Effector CD8-positive, alpha-beta T cell (primary cell): ENCODE data around the gene PRICKLE2.

ENCODE experiments used
- DNase-seq: peaks from one replicate; lab custom pipeline; 2025; lab: John Stamatoyannopoulos, UW
- total RNA-seq, 4 experiments: gene quantifications; one replicate each; lab custom pipeline; 2026; lab: John Stamatoyannopoulos, UW

PRICKLE2 gene
- 0 to 0.62 (median 0) reads per million in 4 experiments for total RNA-seq

GRCh38 chr3:64224826-64225610, at the start of gene PRICKLE2:
TSS of gene PRICKLE2 (minus strand) at chr3:64225466. CDS start at chr3:64198927, 26,539 bp downstream.
- DNase-seq: no peak

GRCh38 chr3:64272842-64273241, 47.6 kb upstream of the PRICKLE2 start:
- no peak for DNase-seq

DNA sequence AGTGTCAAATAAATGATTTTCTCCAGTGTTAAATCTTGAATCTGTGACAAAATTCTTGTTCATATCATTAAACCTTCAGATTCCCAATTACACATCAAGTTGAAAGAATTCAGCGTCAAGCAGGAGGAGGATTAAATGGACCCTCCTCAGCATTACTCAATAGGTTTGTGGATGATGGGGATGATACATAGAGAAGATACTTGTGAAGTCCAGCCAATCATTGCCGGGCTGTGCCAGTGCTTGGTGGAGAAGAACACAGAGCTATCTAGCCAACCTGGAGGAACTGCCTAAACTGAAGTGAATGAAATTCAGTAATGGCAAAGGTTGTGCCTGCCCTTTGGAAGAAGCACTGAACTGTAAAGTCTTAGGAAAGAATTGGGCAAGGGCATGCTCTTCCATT, 47.0 kb upstream of the PRICKLE2 start:
- DNase-seq: no peak

DNA sequence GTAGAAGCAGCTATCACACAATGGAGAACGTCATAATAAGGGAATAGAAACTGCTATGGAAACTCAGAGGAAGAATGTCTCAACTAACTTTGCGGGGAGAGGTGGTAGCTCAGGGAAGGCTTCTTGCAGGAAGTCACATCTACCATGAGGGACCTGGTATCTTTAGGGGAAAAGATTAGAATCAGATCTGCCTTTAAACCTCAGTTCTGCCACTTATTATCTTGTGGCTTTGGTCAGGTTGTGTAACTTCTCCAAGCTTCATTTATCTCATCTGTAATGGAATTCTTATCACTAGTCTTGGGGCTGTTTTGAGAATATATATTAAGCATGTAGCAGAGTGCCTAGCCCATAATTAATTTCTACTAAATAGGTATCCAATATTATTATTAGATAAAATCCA, 46.4 kb upstream of the PRICKLE2 start:
- no peak for DNase-seq

- DNase-seq: no peak
These were observed 45.6 kb upstream of the PRICKLE2 start for GRCh38 chr3:64270866-64271260.

DNA sequence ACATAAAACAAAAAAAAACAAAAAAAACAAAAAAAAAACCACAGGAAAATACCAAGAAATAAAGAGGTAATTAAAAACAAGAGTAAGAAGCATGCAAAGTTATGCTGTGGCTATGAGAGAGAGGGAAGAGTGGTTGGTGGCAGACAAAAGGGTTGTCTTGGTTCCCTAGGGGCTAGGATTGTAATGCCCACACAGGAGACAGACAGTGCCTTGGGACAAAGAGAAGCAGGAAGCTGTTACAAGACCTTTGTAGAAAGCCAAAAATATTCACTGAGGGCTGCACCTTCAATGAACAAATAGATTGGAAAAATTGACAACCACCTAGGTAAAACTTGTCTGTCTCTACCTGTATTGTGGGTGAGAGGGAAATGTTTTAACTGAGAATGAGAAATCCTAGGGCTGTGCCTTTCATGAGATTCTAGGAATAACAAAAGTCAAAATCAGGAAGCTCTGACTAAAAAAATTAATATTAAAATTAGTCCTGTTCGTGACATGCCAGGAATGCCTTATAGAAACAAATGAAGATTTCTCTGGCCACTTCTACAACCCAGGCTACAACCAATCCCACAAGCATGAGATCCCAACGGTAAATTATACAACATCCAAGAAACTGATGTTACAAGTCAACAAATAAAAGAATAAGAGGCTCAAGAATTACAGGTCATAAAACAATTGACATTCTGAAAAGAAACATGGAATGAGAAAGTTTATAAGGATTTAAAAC, 45.0 kb upstream of the PRICKLE2 start:
- no peak for DNase-seq

GRCh38 chr3:64268926-64269325, 43.7 kb upstream of the PRICKLE2 start:
- DNase-seq: no peak

GRCh38 chr3:64267721-64268604, 42.7 kb upstream of the PRICKLE2 start:
- no peak for DNase-seq

DNA sequence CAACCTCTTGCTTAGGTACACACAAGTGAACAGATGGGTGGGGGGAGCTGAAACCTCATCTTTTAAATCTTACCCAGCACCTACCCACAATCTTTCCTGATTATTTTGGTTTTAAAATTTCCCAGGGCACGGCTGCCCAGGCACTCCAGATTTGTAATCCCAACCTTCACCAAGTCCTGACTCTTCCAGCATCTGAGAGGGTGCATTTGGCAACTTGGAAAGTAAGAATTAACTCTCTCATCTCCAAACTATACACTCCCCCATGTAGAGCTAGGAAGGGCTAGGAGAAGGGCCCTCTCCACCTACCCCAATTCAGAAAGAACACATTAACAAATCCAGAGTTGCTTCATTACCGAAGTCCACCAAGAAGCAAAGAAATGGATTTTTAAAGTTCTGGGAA, 41.7 kb upstream of the PRICKLE2 start:
- DNase-seq: no peak

DNA sequence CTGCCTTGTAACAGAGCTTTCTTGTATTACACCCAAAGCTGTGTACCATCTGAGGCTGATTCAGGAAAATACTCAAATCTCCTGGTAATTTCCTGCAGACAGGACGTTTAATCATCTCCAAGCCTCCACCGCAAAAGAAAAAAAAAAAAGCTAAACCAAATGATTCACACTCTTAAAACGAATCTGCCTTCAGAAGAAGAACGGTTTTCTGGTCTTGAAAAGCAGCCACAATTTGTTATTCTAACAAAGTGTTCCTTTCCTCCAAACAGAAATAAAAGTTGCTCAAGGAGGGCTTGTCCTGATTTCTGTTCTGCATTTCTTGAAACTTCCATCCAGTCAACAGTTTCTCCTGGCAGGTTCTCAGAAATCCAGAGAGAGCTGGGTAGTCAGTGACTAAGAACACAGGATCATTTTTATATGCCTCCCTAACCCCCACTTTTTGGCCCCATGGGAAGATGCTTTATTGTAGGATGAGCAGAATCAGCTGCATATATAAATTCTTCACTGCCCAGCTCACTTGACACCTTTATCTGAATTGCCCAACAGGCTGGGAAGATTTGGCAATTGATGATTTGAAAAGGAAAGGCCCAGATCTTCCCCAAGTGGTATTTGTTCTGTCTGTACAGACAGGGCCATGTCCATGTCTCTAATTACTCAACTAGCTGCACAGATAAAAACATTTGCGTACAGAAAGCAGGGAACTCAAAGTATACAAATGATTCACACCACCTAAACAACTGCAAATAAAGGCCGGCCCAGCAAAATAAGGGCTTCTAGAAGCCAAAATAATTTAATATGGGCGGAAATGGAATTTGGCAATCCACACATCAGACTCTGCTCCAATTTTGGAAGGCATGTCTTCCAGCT, 41.0 kb upstream of the PRICKLE2 start:
- no peak for DNase-seq

DNA sequence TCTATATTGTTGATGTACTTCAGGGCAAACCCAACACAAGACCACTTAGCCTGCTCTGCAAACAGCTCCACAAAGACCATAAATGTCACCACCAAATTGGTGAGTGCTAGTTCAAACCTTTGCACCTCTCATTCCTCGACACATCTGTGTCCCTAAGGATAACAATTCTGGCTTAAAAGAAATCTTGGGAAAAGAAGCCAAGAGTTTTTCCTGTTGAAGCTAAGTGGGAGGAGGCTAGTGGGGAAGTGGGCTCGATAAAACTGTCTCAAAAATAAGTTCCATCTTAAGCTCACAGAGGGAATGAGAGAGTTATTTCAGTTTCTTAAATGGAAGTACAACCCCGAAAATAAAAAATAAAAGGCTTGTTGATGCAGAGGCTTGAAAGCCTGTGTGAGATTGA, 40.4 kb upstream of the PRICKLE2 start:
- no peak for DNase-seq

DNA sequence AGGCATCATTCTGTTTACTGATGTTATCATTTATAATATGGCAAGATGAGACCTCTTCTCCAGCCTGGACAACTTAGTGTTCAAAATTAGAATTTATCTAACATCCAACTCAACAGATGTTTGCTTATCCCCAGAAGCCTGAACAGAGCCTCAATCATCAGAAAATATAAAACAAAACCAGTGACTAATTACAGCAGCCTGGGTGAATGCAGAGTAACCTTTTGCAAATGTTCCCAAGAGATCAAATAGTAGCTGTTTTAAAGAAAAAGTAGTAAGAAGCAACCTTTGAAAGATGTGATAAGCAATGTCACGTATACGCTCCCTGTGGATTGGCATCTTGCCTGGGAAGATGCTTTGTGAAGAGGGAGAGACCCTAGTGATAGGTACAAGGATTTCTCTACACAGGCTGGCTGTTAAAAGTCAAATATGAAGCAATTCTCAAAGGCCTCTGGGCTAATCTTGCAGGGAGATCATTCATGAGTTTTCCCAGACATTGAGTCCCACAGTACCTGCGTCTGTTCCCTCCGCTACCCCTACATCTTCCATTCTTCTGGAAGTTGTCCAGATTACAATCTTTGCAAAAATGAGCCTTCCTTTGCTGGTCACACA, 39.3 kb upstream of the PRICKLE2 start:
- DNase-seq: no peak

DNA sequence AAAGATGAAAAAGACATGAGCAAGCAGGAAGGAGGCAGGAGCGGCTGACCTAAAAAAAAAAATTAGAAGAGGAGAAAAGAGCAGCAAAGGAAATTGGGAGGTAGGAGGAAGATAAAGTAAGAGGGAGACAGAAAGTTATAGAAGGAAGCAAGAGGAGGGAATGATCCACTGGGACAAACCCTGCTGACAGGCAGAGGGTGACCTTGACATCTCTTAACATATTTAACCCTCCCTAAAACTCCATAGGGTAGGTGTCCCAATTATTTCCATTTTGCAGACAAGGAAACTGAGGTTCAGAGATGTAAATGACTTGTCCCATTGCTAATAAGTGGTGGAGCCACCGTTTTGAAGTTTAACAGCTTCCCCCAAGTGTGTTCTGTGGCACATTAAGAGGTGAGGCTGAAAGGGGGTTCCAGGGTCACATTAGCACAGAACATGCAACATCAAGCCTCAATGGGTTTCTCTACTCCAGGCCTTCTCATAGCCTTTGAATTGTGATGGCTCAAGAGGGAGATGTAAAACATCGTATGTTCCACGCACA, 37.4 kb upstream of the PRICKLE2 start:
- DNase-seq: no peak

DNA sequence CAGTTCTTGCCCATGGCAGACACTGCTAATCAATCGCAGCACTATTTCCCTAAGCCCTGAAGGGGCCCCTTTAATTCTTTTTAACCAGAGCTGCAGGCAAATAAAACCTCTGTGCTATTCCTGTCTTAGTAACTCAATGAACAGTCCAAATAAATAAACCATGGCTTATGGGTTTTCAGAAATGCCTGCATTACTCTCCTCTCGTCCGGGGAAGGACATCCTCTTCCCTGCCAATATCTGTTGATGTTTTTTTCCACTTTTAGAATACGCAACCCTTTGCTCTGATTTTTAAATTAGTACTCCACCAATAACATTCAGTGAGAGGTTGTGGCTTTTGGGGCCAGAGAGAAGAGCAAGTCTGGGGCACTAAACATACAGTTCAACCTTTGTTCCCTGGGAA, 35.2 kb upstream of the PRICKLE2 start:
- DNase-seq: no peak

DNA sequence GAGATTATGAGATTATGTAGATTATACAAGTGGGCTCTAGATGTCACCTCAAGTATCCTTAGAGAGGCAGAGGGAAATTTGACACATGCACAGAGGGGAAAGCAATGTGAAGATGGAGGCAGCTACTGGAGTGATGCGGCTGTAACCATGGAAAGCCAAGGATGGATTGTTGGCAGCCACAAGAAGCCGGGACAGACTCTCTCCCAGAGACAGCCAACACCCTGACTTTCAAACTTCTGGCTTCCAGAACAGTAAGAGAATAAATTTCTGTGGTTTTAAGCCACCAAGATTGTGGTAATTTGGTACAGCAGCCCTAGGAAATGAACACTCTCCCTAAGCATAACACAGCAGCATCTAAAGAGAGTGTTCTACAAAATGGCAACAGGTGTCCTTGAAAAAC, 34.4 kb upstream of the PRICKLE2 start:
- DNase-seq: no peak

DNA sequence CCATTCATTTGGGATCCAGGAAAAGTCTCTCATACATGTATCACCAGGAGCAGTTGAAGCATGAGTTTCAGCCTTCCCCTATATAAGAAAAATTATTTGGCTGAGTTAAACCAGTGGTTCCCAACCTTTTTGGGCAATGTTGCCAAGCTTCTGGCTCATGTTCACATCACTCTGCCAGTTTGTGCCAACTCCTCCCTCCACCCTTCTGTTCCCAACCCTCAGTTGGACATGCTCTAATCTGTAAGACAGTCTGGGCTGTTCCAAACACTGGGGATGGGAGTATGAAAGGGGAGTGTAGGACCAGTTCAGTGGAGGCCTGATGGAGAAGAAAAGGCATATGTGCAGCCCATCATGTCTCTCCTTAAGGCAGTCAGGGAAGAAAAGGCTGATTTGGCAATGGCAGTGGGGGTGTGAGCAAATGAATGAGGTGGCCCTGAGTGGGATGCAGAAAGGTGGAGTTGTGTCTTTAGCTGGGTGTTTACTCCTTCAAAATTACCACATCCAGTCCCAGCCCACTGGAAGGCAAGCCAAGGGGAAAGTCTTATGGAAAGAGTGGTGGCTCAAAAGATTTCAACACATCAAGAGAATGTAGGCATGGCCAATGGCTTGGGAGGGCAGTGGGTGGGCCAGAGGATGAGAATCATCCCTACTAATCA, 32.0 kb upstream of the PRICKLE2 start:
- DNase-seq: no peak

- DNase-seq: no peak
These were observed 30.6 kb upstream of the PRICKLE2 start for GRCh38 chr3:64255741-64256340.

DNA sequence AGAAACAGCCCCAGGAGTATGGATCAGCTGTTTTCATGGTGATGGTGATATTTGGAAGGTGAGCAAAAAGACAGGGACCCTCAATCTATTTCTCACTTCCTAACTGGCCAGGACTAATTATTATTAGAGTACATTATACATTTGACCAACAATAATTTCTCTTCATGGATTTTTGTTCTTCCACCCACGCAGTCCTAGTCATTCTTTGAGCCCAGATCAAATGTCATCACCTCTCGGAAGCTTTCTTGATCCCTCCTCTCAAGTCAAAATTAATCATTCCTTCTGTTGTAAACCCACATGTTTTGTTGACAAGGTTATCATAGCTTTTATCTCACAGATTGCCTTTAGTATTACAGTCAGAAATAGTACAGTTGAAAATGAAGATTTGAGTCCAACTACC, 29.2 kb upstream of the PRICKLE2 start:
- no peak for DNase-seq

GRCh38 chr3:64253689-64254088, 28.4 kb upstream of the PRICKLE2 start:
- no peak for DNase-seq

DNA sequence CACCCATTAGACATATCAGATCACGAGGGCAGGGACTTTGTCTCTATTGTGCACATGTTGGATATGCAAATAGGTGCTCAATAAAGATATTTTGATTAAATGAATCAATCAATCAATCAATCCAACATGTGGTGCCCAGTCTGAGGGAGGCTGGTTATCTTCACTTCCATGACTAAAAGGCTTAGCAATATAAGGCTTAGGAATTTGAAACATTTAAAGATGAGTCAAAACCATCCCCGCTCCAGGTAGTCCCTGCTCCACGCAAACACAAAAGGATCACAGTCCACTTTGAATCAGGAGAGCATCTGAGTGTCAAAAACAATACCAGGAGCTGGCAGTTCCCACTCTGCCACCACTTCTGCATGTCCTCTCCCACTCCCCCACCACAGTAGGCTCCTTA, 25.8 kb upstream of the PRICKLE2 start:
- no peak for DNase-seq
